OCI-LY1 (cell line): ENCODE measurements around the gene PHF19.

Source experiments
- H2AFZ ChIP-seq: fragments of 200-600 bp; sonication (generic), shearing (Covaris generic); 2 replicates; pipeline ENCODE4 v1.6.0; 2014; ENCODE audit warnings: antibody characterized with exemption, mild to moderate bottlenecking, low read length
- H3F3A ChIP-seq: fragments of 200-600 bp; sonication (generic), shearing (Covaris generic); 2 replicates; pipeline ENCODE4 v1.6.0; 2014; ENCODE audit warnings: mild to moderate bottlenecking, antibody characterized with exemption, low read length, moderate library complexity; ENCODE audit not compliant: insufficient read depth
- H3K27ac ChIP-seq: fragments of 200-600 bp; sonication (generic); 2 replicates; pipeline ENCODE4 v1.5.1; 2014; ENCODE audit warnings: low read length, mixed run types, mild to moderate bottlenecking, low read depth; ENCODE audit not compliant: poor library complexity, severe bottlenecking
- H3K27me3 ChIP-seq: fragments of 200-600 bp; sonication (generic); 2 replicates; pipeline ENCODE4 v1.6.0; 2014; ENCODE audit warnings: antibody characterized with exemption, mild to moderate bottlenecking, low read length, moderate library complexity; ENCODE audit not compliant: insufficient read depth
- H3K36me3 ChIP-seq: fragments of 200-600 bp; sonication (generic); 2 replicates; pipeline ENCODE4 v1.6.1; 2014; ENCODE audit warnings: mild to moderate bottlenecking, antibody characterized with exemption, low read length, moderate library complexity, mixed read lengths; ENCODE audit not compliant: insufficient read depth
- H3K4me1 ChIP-seq: fragments of 200-600 bp; sonication (generic); 2 replicates; pipeline ENCODE4 v1.5.1; 2014; ENCODE audit warnings: mild to moderate bottlenecking, low read length, moderate library complexity; ENCODE audit not compliant: insufficient read depth, severe bottlenecking
- H3K4me2 ChIP-seq: fragments of 200-600 bp; sonication (generic), shearing (Covaris generic); 2 replicates; pipeline ENCODE4 v1.6.1; 2014; ENCODE audit warnings: low read length
- H3K4me3 ChIP-seq: fragments of 200-600 bp; sonication (generic); 2 replicates; pipeline ENCODE4 v1.5.1; 2014; ENCODE audit warnings: low read length, low read depth, mild to moderate bottlenecking, mixed read lengths; ENCODE audit not compliant: poor library complexity, severe bottlenecking
- H3K79me2 ChIP-seq: fragments of 200-600 bp; shearing (Covaris generic); 2 replicates; pipeline ENCODE4 v1.6.1; 2016; ENCODE audit warnings: mixed run types, low read length, mixed read lengths; ENCODE audit not compliant: insufficient read depth
- H3K9ac ChIP-seq: fragments of 200-600 bp; sonication (generic), shearing (Covaris generic); 2 replicates; pipeline ENCODE4 v1.6.1; 2014; ENCODE audit warnings: mild to moderate bottlenecking, low read length, mixed read lengths
- H3K9me2 ChIP-seq: fragments of 200-600 bp; sonication (generic), shearing (Covaris generic); 2 replicates; pipeline ENCODE4 v1.6.1; 2014; ENCODE audit warnings: low read depth, mild to moderate bottlenecking, low read length, mixed read lengths
- H3K9me3 ChIP-seq: fragments of 200-600 bp; shearing (Covaris generic); 2 replicates; pipeline ENCODE4 v1.6.1; 2014; ENCODE audit warnings: low read length, mixed read lengths
- H4K20me1 ChIP-seq: fragments of 200-600 bp; sonication (generic), shearing (Covaris generic); 2 replicates; pipeline ENCODE4 v1.6.0; 2016; ENCODE audit warnings: mild to moderate bottlenecking, low read length; ENCODE audit not compliant: insufficient read depth
- CTCF ChIP-seq: fragments of 200-600 bp; sonication (generic), shearing (Covaris generic); IDR thresholded peaks from 2 replicates; pipeline ENCODE4 v1.5.1; 2017; ENCODE audit warnings: mild to moderate bottlenecking, antibody characterized with exemption, low read length, moderate library complexity, mixed read lengths
- EZH2 ChIP-seq: fragments of 200-600 bp; sonication (generic), shearing (Covaris generic); IDR thresholded peaks from 2 replicates; pipeline ENCODE4 v1.8.0; 2017; ENCODE audit warnings: borderline replicate concordance, mixed run types, mild to moderate bottlenecking, antibody characterized with exemption, low read length, moderate library complexity, mixed read lengths

The PHF19 gene

DNA sequence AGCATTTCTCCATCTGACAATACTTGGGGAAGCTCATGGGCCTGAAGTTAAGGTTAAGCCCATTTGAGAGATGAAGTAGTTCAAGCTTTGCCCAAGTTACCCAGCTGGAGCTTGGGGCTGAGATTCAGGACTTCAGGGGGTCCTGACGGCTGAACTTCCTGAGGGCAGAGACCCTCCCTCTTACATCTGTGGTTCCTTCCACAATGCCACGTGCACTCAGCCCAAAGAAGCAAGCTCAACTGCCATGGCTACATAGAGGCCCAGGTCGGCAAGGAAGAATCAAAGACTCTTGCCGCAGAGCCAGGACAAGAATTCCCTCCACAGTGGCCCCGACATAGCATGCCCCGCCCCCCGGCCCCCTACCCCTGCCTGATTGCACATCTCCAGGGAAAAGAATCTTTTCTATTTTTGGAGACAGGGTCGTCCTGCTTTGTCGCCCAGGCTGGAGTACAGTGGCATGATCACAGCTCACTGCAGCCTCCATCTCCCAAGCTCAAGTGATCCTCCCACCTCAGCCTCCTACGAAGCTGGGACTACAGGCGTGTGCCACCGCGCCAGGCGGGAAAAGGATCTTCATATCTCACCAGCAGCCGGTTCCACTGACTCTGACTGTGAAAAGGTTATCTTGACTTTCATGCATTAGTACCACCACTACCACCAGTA, 9.2 kb downstream of the PHF19 start:
- Histone ChIP-seq H3K27me3 (no peaks in the 10 kb centered on the region), H2AFZ (no peak overlapping the region), H3K27ac (peak overlapping the region; percentile 3), H3K36me3 (peaks cover 69% of the 10 kb centered on the region; the same call in 1 of the 2 replicates), H3K9me3 (no peaks in the 10 kb centered on the region), H3K4me3 (peak overlapping the region; percentile 51), H3K9me2 (no peaks in the 10 kb centered on the region), H3K79me2 (no peaks in the 10 kb centered on the region), H3K9ac (peak overlapping the region; percentile 23; the same call in 1 of the 2 replicates), H3K4me2 (peak overlapping the region; percentile 65), H4K20me1 (no peaks in the 10 kb centered on the region), H3F3A (no peaks in the 10 kb centered on the region), H3K4me1 (peaks cover 21% of the 10 kb centered on the region)
- TF ChIP-seq CTCF, result no peak
- TF ChIP-seq EZH2, result no peak

- no peak for TF ChIP-seq CTCF
- TF ChIP-seq EZH2, result no peak
- Histone ChIP-seq H3K27me3 (no peaks in the 10 kb centered on the region), H3K79me2 (no peaks in the 10 kb centered on the region), H3K4me1 (peaks cover 21% of the 10 kb centered on the region), H3K36me3 (peaks cover 69% of the 10 kb centered on the region; the same call in 1 of the 2 replicates), H3K4me3 (no peak overlapping the region), H3K9ac (no peak overlapping the region), H3K9me2 (no peaks in the 10 kb centered on the region), H2AFZ (no peak overlapping the region), H3K9me3 (no peaks in the 10 kb centered on the region), H3K4me2 (no peak overlapping the region), H4K20me1 (no peaks in the 10 kb centered on the region), H3F3A (no peaks in the 10 kb centered on the region), H3K27ac (no peak overlapping the region)
These were observed 10.3 kb downstream of the PHF19 start for GRCh38 chr9:120866651-120867050.

DNA sequence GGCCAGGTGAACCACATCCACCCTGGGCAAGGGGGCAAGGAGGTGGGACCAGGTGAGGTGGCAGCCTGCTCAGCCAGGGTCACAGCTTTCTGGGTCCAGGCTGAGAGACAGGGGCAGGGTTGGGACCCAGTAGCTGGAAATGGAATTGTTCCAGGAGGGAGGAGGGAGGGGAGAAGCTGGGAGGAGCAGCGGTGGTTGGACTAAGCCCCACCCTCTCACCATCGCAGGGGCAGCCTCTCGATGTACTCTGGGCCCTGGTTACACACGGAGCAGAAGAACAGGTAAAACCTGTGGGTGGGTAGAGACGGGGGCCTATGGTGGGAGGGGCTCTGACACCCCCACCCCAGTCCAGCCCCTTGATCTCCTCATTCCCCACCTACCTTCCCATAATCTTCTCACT, 11.2 kb downstream of the PHF19 start:
- no peaks in the 10 kb centered on the region for H3K27me3 ChIP-seq
- no peak overlapping the region for H3K9ac ChIP-seq
- H2AFZ ChIP-seq, result no peak overlapping the region
- no peaks in the 10 kb centered on the region for H4K20me1 ChIP-seq
- H3K9me2 ChIP-seq, result no peaks in the 10 kb centered on the region
- H3K9me3 ChIP-seq, result no peaks in the 10 kb centered on the region
- H3K27ac ChIP-seq, result no peak overlapping the region
- no peak for TF ChIP-seq CTCF
- no peak for TF ChIP-seq EZH2
- no peak overlapping the region for H3K4me3 ChIP-seq
- H3K36me3 ChIP-seq, result peaks cover 67% of the 10 kb centered on the region; the same call in 1 of the 2 replicates
- H3K79me2 ChIP-seq, result no peaks in the 10 kb centered on the region
- H3F3A ChIP-seq, result no peaks in the 10 kb centered on the region
- H3K4me1 ChIP-seq, result peaks cover 21% of the 10 kb centered on the region
- H3K4me2 ChIP-seq, result no peak overlapping the region
